ENCODE results near the gene ZNF687.
A peak's percentile ranks its signal among the peaks of the same experiment; 100 is the strongest.
"Not testable (repeated sequence)": the region's sequence is repeated elsewhere in the genome, so short reads cannot be mapped to it uniquely, and the experiment has no call there.

The ZNF687 gene, protein sequence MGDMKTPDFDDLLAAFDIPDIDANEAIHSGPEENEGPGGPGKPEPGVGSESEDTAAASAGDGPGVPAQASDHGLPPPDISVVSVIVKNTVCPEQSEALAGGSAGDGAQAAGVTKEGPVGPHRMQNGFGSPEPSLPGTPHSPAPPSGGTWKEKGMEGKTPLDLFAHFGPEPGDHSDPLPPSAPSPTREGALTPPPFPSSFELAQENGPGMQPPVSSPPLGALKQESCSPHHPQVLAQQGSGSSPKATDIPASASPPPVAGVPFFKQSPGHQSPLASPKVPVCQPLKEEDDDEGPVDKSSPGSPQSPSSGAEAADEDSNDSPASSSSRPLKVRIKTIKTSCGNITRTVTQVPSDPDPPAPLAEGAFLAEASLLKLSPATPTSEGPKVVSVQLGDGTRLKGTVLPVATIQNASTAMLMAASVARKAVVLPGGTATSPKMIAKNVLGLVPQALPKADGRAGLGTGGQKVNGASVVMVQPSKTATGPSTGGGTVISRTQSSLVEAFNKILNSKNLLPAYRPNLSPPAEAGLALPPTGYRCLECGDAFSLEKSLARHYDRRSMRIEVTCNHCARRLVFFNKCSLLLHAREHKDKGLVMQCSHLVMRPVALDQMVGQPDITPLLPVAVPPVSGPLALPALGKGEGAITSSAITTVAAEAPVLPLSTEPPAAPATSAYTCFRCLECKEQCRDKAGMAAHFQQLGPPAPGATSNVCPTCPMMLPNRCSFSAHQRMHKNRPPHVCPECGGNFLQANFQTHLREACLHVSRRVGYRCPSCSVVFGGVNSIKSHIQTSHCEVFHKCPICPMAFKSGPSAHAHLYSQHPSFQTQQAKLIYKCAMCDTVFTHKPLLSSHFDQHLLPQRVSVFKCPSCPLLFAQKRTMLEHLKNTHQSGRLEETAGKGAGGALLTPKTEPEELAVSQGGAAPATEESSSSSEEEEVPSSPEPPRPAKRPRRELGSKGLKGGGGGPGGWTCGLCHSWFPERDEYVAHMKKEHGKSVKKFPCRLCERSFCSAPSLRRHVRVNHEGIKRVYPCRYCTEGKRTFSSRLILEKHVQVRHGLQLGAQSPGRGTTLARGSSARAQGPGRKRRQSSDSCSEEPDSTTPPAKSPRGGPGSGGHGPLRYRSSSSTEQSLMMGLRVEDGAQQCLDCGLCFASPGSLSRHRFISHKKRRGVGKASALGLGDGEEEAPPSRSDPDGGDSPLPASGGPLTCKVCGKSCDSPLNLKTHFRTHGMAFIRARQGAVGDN

DNA sequence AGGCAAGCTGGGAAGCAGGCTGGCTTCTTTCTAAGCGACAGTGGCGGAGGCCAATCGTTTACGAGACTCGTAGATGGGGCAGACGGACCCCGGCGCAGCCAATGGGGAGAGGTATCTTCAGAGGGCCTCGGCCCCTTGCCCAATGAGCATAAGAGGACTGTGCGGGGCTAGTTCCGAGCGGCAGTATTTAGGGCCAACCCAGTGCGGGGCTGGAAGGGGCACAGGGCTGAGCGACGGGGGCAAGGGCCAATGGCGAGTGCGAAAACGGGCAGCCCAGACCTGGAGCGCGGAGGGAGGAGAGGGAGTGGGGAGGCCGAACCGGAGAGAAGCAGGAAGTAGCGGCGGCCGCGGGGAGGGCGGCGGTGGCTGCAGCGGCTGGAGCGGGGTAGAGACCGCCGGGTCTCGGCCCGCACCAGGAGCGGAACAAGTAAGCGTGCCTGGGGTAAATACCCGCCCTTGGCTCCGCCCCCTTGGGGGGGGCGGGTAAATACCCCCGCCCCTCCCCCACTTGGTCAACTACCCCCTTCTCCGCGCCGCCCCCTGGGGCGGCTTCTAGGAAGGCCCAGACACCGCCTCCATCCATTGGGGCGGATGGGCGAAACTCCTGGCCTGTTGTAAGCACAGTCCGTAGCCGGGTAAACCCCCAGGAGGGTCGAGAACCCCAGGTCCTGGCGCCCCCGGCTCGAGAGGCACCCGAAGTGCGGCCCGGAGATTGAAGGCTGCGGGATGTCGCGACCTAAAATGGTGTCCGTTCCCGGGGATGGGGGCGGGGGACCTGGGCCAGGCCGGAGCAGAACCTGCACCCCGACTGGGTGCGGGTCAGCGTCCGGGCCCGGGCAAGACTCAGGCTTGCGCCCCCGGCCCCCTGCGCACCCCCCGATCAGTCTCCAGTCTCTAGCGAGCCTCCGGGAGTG, at the start of gene ZNF687:
Gene ZNF687, plus strand, starts transcription at position 331 of the 914 bp plus-strand sequence. CDS start 3,993 bp downstream, outside the sequence.
- peak; percentile 100 for DNase-seq

DNA sequence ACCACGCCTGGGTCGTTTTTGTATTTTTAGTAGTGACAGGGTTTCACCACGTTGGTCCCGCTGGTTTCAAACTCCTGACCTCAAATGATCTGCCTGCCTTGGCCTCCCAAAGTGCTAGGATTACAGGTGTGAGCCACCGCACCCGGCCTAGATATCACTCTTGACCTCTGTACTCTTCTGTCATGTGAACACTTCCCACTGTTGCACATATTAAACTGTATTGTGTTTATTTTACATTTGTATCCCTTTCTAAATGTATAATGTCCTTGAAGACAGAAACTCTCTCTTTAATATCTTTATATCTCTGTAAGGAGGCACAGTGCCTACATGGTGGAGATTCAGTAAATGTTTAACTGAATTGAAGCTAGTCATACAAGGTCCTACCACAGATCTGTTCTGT, 46.9 kb upstream of the ZNF687 start:
- DNase-seq: no peak

DNA sequence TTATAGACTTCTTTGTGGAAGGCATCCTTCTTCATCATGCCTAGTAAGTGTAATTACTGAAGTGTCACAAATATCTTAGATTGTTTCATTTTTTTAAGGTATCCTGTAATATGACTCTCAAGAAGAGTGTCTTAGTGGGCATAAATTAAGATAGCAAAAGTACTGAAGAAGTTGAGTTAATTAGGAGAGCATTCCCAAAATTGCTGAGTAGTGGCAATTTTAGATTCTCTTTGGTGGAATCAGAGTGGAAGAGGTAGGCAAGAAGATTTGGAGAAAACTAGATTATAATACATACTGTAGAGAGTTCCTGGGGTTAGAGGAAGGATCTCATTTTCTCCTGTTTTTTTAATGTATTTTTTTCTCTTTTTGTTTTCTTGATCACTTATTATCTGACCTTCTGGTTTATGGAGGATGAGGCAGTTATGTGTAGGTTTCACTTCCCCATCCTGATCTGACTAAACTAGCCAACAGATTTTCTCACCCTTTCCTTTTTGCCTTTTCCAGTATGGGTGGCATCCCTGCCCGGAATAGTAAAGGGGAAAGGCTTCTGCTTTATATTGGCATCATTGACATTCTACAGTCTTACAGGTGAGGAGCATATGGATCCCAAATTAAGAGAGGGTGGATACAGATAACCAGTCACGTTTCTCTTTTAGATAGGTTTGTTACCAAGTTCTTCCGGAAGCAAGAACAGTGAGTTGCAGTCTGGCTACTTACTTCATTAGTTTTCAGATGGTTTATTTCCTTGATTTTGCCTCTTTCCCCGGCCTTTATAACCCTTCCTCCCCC, 44.2 kb upstream of the ZNF687 start:
- no peak for DNase-seq

DNA sequence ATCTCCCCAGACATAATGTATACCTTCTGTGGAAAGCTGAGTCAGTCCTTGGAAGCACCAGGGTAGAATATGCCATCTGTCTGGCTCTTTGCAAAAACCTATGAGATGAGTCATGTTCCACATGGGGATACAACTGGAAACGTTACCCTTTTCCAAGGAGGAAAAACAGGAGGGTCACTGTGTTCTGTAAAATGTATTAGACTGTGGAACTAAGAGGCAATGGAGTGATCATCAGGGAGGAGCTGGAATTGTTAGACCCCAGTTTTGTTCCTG, 43.7 kb upstream of the ZNF687 start:
- peak; percentile 90 for DNase-seq

DNA sequence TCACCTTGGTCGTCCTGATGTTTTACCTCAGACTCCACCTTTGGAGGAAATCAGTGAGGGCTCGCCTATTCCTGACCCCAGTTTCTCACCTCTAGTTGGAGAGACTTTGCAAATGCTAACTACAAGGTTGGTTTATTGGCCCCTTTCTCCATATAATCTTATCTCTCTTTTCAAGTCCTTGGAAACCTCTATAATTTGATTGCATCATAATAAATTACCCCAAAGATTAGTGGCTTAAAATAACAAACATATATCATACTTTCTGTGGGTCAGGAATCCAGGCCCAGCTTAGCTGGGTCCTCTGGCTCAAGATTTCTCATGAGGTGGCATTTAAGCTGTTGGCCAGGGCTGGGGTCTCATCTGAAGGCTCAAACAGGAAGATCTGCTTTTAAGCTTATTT, 39.7 kb upstream of the ZNF687 start:
- DNase-seq: no peak

DNA sequence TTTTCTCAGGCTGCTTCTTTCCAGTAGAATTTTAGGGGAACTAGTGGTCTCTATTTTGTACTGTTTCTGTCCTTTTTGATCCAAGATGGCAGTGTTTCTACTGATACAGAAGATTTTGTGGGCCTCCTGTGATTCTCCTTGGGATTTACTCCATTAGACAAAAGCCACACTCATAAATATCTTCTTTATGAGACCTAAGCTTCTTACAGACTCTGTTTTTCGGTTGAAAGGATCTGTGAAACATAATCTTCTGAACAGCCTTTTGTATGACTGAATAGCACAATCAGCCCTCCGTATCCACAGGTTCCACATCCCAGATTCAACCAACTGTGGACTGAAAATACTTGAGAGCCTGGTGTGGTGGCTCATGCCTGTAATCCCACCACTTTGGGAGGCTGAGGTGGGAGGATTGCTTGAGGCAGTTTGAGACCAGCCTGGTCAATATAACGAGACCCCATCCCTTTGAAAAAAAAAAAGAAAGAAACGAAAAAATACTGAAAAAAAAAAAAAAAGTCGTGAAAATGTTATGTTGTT, 38.3 kb upstream of the ZNF687 start:
- no peak for DNase-seq

DNA sequence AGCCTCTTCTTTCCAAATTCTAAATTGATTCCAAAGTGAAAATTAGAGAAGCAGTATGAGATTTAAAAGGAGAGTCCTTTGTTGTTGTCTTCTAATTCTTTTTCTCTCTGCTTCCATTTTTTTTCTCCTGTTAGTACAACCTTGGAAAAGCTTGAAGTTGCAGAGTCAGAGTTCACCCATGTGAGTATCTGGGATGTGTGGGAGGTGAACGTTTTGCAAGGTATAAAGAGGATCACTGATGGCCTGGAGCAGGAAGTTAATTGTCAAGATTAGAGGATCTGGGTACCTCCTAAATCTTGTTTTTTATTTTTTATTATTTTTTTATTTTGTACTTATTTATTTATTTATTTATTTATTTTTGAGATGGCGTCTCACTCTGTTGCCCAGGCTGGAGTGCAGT, 35.3 kb upstream of the ZNF687 start:
- DNase-seq: no peak

DNA sequence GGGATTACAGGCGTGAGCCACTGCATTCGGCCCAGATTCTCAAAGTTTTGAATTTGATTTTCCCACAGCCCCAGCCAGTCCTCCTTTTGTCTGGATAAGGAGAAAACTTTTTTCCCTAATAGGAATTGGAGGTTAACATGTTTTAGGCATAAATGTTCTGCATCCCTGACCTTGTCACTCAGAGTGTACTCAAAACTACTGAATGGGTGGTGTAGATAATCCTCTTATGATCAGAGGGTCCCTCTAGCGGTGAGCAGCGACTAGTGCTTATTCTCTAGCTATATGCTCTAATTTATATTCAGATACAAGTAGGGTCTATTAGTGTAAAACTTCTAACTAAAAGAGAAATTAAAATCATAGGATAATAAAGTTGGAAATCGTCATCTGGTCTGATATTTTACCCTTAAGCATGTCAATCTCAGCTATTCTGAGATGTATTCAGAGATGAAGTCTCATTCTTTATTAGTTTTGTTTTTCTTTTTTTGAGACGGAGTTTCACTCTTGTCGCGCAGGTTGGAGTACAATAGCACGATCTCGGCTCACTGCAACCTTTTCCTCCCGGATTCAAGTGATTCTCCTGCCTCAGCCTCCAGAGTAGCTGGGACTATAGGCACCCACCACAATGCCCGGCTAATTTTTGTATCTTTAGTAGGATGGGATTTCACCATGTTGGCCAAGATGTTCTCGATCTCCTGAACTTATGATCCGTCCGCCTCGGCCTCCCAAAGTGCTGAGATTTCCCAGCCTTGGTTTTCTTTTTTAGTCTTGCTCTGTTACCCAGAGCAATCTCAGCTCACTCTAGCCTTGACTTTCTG, 30.2 kb upstream of the ZNF687 start:
- peak; percentile 77 for DNase-seq

DNA sequence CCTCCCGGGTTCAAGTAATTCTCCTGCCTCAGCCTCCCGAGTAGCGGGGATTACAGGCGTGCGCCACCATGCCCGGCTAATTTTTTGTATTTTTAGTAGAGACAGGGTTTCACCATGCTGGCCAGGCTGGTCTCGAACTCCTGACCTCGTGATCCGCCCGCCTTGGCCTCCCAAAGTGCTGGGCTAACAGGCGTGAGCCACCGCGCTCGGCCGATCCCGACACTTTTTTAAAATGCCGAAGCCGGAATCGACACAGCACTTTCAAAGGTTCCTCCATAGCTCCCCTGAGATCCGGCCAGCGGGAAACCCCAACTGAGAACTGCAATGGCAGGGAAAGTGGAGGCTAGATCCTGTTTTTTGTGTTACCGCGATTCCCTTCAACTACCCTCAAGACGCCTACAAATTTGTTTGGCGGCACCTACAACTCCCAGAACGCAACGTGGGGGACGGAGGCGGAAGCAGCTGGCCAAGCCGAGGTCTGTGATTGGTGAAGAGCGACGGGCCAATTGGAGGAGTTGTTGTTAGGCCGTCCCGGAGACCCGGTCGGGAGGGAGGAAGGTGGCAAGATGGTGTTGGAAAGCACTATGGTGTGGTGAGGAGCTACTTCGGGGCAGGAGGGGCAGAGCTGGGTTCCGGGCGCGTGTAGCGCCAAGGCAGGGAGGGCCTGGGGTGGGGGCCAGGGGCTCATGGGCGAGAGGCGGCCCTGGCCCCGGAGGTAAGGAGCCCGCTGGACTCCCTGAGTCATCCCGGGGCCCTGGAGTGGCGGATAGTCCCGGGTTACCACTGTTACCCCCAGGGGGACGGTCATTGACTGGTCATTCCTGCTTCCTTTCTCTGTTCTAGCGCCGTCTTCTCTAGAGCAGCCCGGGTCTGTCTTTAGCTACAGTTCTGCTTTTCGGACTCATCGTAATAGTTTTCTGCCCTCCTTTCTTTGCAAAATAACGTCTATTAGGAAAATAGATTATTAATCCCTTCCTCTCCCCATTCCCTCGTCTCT, 27.6 kb upstream of the ZNF687 start, which contains the start of gene PSMD4:
Gene PSMD4, plus strand, starts transcription at position 518 of the 997 bp plus-strand sequence. Its CDS starts 49 bp downstream, at position 567.
- DNase-seq: peak; percentile 97

DNA sequence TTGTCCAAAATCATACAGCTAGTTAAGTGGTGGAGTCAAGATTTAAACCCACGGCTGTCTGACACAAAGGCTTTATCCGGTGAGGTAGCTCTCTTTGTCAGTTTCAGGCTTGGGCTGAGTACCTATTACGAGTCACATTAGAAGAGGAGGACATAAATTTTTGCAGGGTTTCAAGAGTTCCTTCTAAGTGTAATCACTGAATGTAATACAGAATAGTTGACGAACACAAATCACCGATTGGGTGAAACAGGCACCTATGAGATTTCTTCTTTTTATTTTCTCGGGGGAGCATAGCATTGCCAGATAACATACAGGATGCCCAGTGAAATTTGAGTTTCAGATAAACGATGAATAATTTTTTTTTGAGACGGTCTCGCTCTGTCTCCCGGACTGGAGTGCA, 26.7 kb upstream of the ZNF687 start:
- DNase-seq: no peak

DNA sequence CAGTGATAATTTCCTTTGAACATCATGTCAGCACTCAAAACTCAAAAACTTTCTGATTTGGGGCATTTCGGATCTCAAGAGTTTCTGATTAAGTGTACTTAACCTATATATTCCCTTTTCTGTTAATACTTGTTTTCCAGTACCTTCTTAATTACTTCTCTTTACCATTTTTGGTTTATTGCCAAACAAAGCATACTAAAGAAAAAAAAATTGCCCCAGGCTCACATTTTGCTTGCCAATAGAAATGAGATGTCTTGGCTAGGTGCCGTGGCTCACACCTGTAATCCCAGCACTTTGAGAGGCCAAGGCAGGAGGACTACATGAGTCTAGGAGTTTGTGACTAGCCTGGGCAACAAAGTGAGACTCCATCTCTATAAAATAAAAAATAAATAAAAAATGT, 22.7 kb upstream of the ZNF687 start:
- DNase-seq: no peak

DNA sequence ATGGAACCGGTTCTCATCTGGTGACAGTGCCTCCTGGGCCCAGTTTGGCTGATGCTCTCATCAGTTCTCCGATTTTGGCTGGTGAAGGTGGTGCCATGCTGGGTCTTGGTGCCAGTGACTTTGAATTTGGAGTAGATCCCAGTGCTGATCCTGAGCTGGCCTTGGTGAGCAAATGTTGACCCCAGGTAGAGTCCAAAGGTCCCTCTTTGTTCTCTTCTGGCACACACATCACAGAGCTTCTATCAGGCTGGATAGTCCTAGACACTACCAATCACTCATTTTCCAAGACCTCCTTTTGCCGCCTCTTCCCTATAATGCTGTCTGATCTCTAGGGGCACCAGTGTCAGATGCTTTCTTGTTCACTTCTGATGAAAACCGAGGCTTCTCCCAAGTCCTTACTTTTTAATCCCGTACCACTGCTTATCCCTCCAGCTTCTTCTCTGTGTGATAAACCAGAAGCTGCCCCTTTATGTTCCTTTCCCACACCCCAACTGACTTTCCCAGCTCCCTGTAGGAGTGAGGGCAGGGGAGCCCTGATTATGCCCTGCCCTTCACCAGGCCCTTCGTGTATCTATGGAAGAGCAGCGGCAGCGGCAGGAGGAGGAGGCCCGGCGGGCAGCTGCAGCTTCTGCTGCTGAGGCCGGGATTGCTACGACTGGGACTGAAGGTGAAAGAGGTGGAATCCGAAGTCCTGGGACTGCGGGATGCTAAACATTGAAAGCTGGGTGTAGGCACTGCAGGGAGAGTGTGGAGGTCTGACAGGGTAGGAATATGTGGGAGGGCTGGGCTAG, 16.5 kb upstream of the ZNF687 start:
- no peak for DNase-seq

DNA sequence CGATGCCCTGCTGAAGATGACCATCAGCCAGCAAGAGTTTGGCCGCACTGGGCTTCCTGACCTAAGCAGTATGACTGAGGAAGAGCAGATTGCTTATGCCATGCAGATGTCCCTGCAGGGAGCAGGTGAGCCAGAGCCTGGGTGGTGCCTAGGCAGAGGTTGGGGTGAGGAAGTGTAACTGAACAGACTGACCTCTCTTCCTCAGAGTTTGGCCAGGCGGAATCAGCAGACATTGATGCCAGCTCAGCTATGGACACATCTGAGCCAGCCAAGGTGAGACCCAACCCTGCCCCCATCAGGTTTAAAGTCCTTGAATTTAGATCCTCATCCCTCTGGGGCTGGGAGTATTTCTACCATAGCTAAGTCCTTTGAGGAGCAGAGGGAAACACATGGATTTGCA, 15.8 kb upstream of the ZNF687 start:
- DNase-seq: no peak

DNA sequence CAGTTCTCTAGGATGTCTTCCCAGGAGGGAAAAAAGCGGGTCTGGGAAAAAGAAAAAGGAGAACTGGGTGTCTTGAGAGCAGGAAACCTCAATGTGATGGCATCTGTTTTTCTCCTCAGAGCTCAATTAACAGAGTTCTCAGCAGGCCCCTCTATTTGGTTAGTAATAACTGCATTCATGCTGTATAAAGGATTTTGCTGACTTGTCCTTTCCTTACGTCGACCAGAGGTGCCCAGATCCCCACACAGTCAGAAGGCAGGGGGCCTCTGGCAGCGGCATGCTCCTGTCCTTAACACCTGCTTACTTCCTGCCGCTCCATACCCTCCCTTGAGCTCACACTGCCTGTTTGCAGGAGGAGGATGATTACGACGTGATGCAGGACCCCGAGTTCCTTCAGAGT, 15.3 kb upstream of the ZNF687 start:
- DNase-seq: no peak

DNA sequence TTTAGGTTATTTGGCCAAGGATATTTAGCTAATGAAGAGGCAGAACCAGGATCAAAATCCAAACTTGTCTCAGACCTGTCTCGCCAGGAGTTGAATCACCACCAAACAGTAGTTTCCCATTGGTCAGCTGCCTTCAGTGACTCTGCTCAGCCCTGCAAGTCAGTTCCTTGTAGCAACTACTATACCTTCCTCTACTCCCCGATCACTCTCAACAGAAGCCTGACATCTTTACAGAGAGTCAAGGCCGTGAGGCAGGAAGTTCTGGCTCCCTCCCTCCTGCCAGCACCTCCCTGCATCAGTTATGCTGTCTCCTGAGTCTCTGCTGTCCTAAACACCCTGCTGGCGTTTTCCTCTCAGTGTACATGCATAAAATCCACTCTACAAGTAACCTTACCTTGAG, 14.3 kb upstream of the ZNF687 start:
- DNase-seq: no peak

DNA sequence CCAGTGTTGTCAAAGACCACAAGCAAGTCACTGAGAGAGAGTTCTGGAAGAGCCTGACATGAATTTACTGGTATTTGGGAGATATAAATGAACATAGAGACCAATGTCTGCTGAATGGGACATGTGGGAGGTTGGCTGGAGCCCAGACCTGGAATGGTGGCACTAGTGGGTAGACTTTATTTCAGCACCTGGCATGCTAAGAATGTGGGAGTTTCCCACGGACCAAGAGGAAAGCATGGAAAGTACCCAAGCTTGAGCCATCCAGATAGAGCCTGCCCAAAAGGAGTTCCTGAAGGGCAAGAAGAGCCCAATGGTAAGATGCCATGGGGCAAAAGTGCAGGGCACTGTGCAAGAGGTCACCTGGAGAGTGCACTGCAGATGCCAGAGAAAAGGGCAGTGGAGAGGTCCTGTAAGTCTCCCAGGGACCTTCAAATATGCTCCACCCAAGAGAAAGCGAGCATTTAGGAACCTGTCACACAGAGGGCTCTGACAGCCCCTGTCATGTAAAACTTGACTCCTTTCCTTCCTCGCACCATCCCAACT, 8.1 kb upstream of the ZNF687 start:
- no peak for DNase-seq

DNA sequence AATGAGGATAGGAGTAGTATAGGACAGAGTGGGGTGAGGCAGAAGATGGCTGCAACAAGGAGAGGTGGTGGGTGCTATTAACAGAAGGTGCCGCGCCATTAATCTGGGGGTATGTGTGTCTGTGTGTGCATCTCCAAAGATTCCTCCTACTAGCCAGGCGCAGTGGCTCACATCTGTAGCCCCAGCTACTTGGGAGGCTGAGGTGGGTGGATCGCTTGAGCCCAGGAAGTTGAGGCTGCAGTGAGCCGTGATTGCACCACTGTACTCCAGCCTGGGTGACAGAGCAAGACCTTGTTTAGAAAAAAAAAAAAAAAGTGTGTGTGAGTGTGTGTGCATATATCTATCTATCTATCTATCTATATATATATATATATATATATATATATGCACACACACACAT, 6.8 kb upstream of the ZNF687 start:
- DNase-seq: not testable (repeated sequence)

DNA sequence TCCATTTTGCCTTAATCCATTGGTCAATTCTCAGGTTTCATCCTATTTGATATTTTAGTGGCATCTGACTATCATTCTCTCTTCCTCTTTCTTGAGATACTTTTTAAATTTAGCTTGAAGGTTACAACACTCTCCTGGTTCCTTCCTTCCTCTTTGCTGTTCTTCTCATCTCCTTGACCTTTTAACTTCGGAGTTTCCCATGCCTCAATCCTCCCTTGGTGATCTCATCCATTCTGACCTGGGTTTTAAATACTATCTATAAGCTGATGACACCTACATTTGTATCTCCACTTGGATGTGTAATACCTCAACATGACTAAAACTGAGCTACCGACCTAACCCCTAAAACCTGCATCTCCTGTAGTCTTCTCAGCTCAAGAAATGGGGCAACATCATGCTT, 4.8 kb upstream of the ZNF687 start:
- no peak for DNase-seq

Data from EL (cell line).